Activated B cell treated with CpG ODN at 0.5 μM for 24 hours (primary cell): ENCODE results near the gene MDM1. TPM values are rescaled to one million over a fixed set of nuclear protein-coding genes. Genes with fewer than 3 reads are reported as not detected.
A peak's percentile ranks its signal among the peaks of the same experiment; 100 is the strongest.

ENCODE experiments used
- ATAC-seq: fragments of 200-7000 bp; cut with Tn5 transposase; one replicate; pipeline ENCODE4 v1.10.0; 2021; ENCODE audit warnings: low read depth, mild to moderate bottlenecking, moderate library complexity
- CTCF ChIA-PET: fragments of 350-600 bp; sonication (Branson Sonifier 250); formaldehyde crosslinking; loops from one replicate; lab custom pipeline; 2021; ENCODE audit warnings: antibody characterized with exemption; lab: Charles Lee
- POLR2A ChIA-PET: fragments of 350-600 bp; sonication (Branson Sonifier 250); formaldehyde crosslinking; loops from one replicate; lab custom pipeline; 2021; ENCODE audit warnings: antibody characterized with exemption; lab: Charles Lee
- DNase-seq: peaks from one replicate; pipeline ENCODE4 v3.0.0; 2022
- H3K27ac Mint-ChIP-seq: one replicate; pipeline ENCODE4 v1.8.0; 2020; ENCODE audit warnings: mixed read lengths
- H3K27me3 Mint-ChIP-seq: one replicate; pipeline ENCODE4 v1.8.0; 2021; ENCODE audit warnings: mixed read lengths
- H3K36me3 Mint-ChIP-seq: one replicate; pipeline ENCODE4 v1.8.0; 2021; ENCODE audit warnings: low read depth, mixed read lengths
- H3K4me1 Mint-ChIP-seq: one replicate; pipeline ENCODE4 v1.8.0; 2021; ENCODE audit warnings: mixed read lengths
- H3K4me3 Mint-ChIP-seq: one replicate; pipeline ENCODE4 v1.8.0; 2020; ENCODE audit warnings: mild to moderate bottlenecking, mixed read lengths
- H3K9me3 Mint-ChIP-seq: one replicate; pipeline ENCODE4 v1.8.0; 2020; ENCODE audit warnings: mixed read lengths
- CTCF ChIP-seq: fragments of 200-600 bp; IDR thresholded peaks from one replicate; pipeline ENCODE4 v1.8.0; 2022; ENCODE audit warnings: antibody characterized with exemption, mild to moderate bottlenecking
- intact Hi-C: fragments of 100-400 bp; cut with micrococcal nuclease; formaldehyde crosslinking; loops from one replicate; pipeline ENCODE4 v1.15.1; 2024
- total RNA-seq: library from RNA; stranded (reverse); gene quantifications from 2 replicates; pipeline ENCODE4 v1.2.3, GENCODE V29; 2022

Gene MDM1
- total RNA-seq, 1 donor from 2014 or later: 25.9 TPM

- no peak for DNase-seq
These were observed 2.0 kb upstream of the MDM1 start for GRCh38 chr12:68334132-68334531.

GRCh38 chr12:68332728-68333630, 817 bp upstream of the MDM1 start:
- Mint-ChIP-seq H3K36me3 (peaks cover 18% of the 10 kb centered on the region), H3K27me3 (no peaks in the 10 kb centered on the region), H3K9me3 (no peaks in the 10 kb centered on the region), H3K27ac (peak overlapping the region; percentile 87), H3K4me3 (peak overlapping the region; percentile 89), H3K4me1 (peaks cover 27% of the 10 kb centered on the region)
- ChIA-PET CTCF (no interaction called here), POLR2A (interaction anchor here (0.6 to 1.6 kb wide), 8 partner anchors 26 to 1064 kb away, joined by 4 to 14 read pairs (median 7); partner anchors contain the start of genes CAND1, MDM2, NUP107 and RAP1B)
- no peak for ATAC-seq
- TF ChIP-seq CTCF: no peak
- intact Hi-C loops: loop anchor here (1.0 to 2.0 kb wide), 8 partner anchors 26 to 1064 kb away; partner anchors contain the start of genes CAND1, MDM2, NUP107 and RAP1B
- DNase-seq: no peak

More at GRCh38 chr12:68334132-68334531, 2.0 kb upstream of the MDM1 start:
- Mint-ChIP-seq H3K4me1 (peaks cover 24% of the 10 kb centered on the region), H3K27ac (peak overlapping the region; percentile 27), H3K36me3 (peaks cover 10% of the 10 kb centered on the region), H3K27me3 (no peaks in the 10 kb centered on the region), H3K4me3 (peak overlapping the region; percentile 32), H3K9me3 (no peaks in the 10 kb centered on the region)
- no peak for TF ChIP-seq CTCF
- intact Hi-C loops: no loop called here
- POLR2A ChIA-PET: interaction anchor here (1.2 to 1.4 kb wide), 2 partner anchors 25 to 353 kb away, joined by 3 to 8 read pairs; partner anchors contain the start of gene NUP107
- CTCF ChIA-PET: interaction anchor here (0.7 to 1.0 kb wide), 2 partner anchors 394 to 439 kb away, joined by 3 to 6 read pairs; no protein-coding TSS in a partner anchor
- ATAC-seq: no peak

- Mint-ChIP-seq H3K36me3 (peaks cover 29% of the 10 kb centered on the region), H3K27ac (peak overlapping the region; percentile 87), H3K4me3 (peak overlapping the region; percentile 89), H3K27me3 (no peaks in the 10 kb centered on the region), H3K9me3 (no peaks in the 10 kb centered on the region), H3K4me1 (peaks cover 27% of the 10 kb centered on the region)
- CTCF ChIA-PET: interaction anchor here (0.8 kb wide), 1 partner anchor 27 kb away, joined by 3 read pairs; no protein-coding TSS in a partner anchor
- no peak for ATAC-seq
- POLR2A ChIA-PET: interaction anchor here (0.9 to 1.6 kb wide), 8 partner anchors 28 to 1062 kb away, joined by 3 to 14 read pairs (median 7); partner anchors contain the start of genes CAND1, MDM2, NUP107 and RAP1B
- intact Hi-C loops: no loop called here
- no peak for TF ChIP-seq CTCF
- no peak for DNase-seq
These were observed 678 bp downstream of the MDM1 start for GRCh38 chr12:68331500-68331868.

GRCh38 chr12:68327896-68328295, 4.3 kb downstream of the MDM1 start:
- Mint-ChIP-seq H3K27me3 (no peaks in the 10 kb centered on the region), H3K36me3 (peaks cover 52% of the 10 kb centered on the region), H3K27ac (no peak overlapping the region), H3K4me3 (no peak overlapping the region), H3K9me3 (no peaks in the 10 kb centered on the region), H3K4me1 (peaks cover 18% of the 10 kb centered on the region)
- TF ChIP-seq CTCF: no peak
- intact Hi-C loops: no loop called here
- DNase-seq (no peak), ATAC-seq (no peak)
- CTCF ChIA-PET: no interaction called here
- POLR2A ChIA-PET: no interaction called here

GRCh38 chr12:68326716-68327115, 5.4 kb downstream of the MDM1 start:
- Mint-ChIP-seq H3K4me3 (no peak overlapping the region), H3K27ac (no peak overlapping the region), H3K27me3 (no peaks in the 10 kb centered on the region), H3K9me3 (no peaks in the 10 kb centered on the region), H3K4me1 (peaks cover 11% of the 10 kb centered on the region), H3K36me3 (peaks cover 53% of the 10 kb centered on the region)
- ChIA-PET CTCF (interaction anchor here (0.7 kb wide), 1 partner anchor 10 kb away, joined by 3 read pairs; no protein-coding TSS in a partner anchor), POLR2A (no interaction called here)
- no peak for ATAC-seq
- DNase-seq: no peak
- intact Hi-C loops: no loop called here
- no peak for TF ChIP-seq CTCF
